ENCODE data around the gene FAM20B.

GRCh38 chr1:179043266-179043665 lies 17.6 kb downstream of the FAM20B start:
- TF ChIP-seq, protein P1, sequence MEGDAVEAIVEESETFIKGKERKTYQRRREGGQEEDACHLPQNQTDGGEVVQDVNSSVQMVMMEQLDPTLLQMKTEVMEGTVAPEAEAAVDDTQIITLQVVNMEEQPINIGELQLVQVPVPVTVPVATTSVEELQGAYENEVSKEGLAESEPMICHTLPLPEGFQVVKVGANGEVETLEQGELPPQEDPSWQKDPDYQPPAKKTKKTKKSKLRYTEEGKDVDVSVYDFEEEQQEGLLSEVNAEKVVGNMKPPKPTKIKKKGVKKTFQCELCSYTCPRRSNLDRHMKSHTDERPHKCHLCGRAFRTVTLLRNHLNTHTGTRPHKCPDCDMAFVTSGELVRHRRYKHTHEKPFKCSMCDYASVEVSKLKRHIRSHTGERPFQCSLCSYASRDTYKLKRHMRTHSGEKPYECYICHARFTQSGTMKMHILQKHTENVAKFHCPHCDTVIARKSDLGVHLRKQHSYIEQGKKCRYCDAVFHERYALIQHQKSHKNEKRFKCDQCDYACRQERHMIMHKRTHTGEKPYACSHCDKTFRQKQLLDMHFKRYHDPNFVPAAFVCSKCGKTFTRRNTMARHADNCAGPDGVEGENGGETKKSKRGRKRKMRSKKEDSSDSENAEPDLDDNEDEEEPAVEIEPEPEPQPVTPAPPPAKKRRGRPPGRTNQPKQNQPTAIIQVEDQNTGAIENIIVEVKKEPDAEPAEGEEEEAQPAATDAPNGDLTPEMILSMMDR (IDR thresholded peaks at IDR 0.05; ENCODE audit: insufficient read depth, low read length): no peak
- TF ChIP-seq REST (IDR thresholded peaks at IDR 0.05; ENCODE audit: insufficient replicate concordance, low read depth): no peak
